Measurements from ENCODE around the gene ADAMTS2. TPM values are rescaled to one million over a fixed set of nuclear protein-coding genes. Genes with fewer than 3 reads are reported as not detected.

ADAMTS2 gene
- polyA plus RNA-seq, 3 donors: 0.74 to 2.3 TPM; not detected in 1

GRCh38 chr5:179354305-179354882, 9.1 kb upstream of the ADAMTS2 start:
- H3K9me3 Mint-ChIP-seq: peaks cover 3 to 10% (median 7%) of the 10 kb centered on the region in 7 donors
- no peak for DNase-seq
- H3K9ac ChIP-seq (ENCODE audit: insufficient read depth, low read length, poor library complexity, severe bottlenecking): no peak overlapping the region
- no peak overlapping the region for H3K27ac Mint-ChIP-seq
- H3K4me1 ChIP-seq (ENCODE audit: control insufficient read depth in 1 of 2, insufficient read depth in 2 of 2, low read length in 2 of 2): peaks cover 29 to 39% of the 10 kb centered on the region in 2 donors
- intact Hi-C loops (cut with micrococcal nuclease): no loop called here
- H3K4me3 Mint-ChIP-seq: no peak overlapping the region
- 77% methylated on average over 19 of the region's 23 CpGs for WGBS (ENCODE audit: insufficient coverage)
- no peaks in the 10 kb centered on the region for H3K36me3 ChIP-seq (replicated peaks in 1 of 2; ENCODE audit: control insufficient read depth in 1 of 2, insufficient read depth in 2 of 2, low read length in 2 of 2)
- no peak for TF ChIP-seq CTCF (IDR thresholded peaks at IDR 0.05)
- H3K27me3 ChIP-seq (ENCODE audit: control insufficient read depth in 2 of 2, insufficient read depth in 2 of 2, low read length in 2 of 2): peaks cover 0 to 15% of the 10 kb centered on the region in 2 donors
- H2AFZ ChIP-seq (ENCODE audit: insufficient read depth, low read depth, low read length, poor library complexity, severe bottlenecking): no peak overlapping the region
- no peaks in the 10 kb centered on the region for H3K79me2 ChIP-seq (ENCODE audit: insufficient read depth, low read length)
- no peaks in the 10 kb centered on the region for H4K20me1 ChIP-seq (ENCODE audit: insufficient read depth, low read length)
- peaks cover 9 to 11% (median 10%) of the 10 kb centered on the region in 3 donors for H3K27me3 Mint-ChIP-seq (ENCODE audit: low read depth in 3 of 3)
- H3K36me3 Mint-ChIP-seq: no peaks in the 10 kb centered on the region
- H3K9me3 ChIP-seq (replicated peaks in 1 of 2; ENCODE audit: control insufficient read depth in 1 of 2, insufficient read depth in 1 of 2, low read length in 2 of 2): peaks cover 0 to 5% of the 10 kb centered on the region in 2 donors
- no peak overlapping the region for H3K27ac ChIP-seq (ENCODE audit: low read depth in 1 of 2, low read length in 2 of 2)
- H3K4me3 ChIP-seq (replicated peaks in 1 of 3; ENCODE audit: low read depth in 2 of 3, low read length in 3 of 3): no peak overlapping the region
- H3K4me1 Mint-ChIP-seq: peaks cover 51% of the 10 kb centered on the region
- no peak overlapping the region for H3K4me2 ChIP-seq (replicated peaks; ENCODE audit: extremely low read depth, low read length, poor library complexity, severe bottlenecking)

GRCh38 chr5:179348843-179349242, 3.6 kb upstream of the ADAMTS2 start:
- Mint-ChIP-seq H3K36me3 (no peaks in the 10 kb centered on the region), H3K9me3 (peaks cover 0 to 8% (median 4%) of the 10 kb centered on the region in 7 donors), H3K27me3 (ENCODE audit: low read depth in 3 of 3) (peaks cover 41 to 60% (median 42%) of the 10 kb centered on the region in 3 donors), H3K4me1 (peaks cover 21% of the 10 kb centered on the region), H3K27ac (peak overlapping the region in 2 of 7 donors; percentile 16 to 31), H3K4me3 (no peak overlapping the region)
- no peaks in the 10 kb centered on the region for H3K79me2 ChIP-seq (ENCODE audit: insufficient read depth, low read length)
- no peaks in the 10 kb centered on the region for H4K20me1 ChIP-seq (ENCODE audit: insufficient read depth, low read length)
- no peaks in the 10 kb centered on the region for H3K36me3 ChIP-seq (replicated peaks in 1 of 2; ENCODE audit: control insufficient read depth in 1 of 2, insufficient read depth in 2 of 2, low read length in 2 of 2)
- H3K27ac ChIP-seq (ENCODE audit: low read depth in 1 of 2, low read length in 2 of 2): no peak overlapping the region
- TF ChIP-seq CTCF (IDR thresholded peaks at IDR 0.05): no peak
- no peak for DNase-seq
- no peak overlapping the region for H3K4me2 ChIP-seq (replicated peaks; ENCODE audit: extremely low read depth, low read length, poor library complexity, severe bottlenecking)
- intact Hi-C loops (cut with micrococcal nuclease): no loop called here
- H3K9me3 ChIP-seq (replicated peaks in 1 of 2; ENCODE audit: control insufficient read depth in 1 of 2, insufficient read depth in 1 of 2, low read length in 2 of 2): peaks cover 0 to 6% of the 10 kb centered on the region in 2 donors
- peaks cover 10 to 26% of the 10 kb centered on the region in 2 donors for H3K4me1 ChIP-seq (ENCODE audit: control insufficient read depth in 1 of 2, insufficient read depth in 2 of 2, low read length in 2 of 2)
- H3K9ac ChIP-seq (ENCODE audit: insufficient read depth, low read length, poor library complexity, severe bottlenecking): no peak overlapping the region
- peaks cover 10 to 57% of the 10 kb centered on the region in 2 donors for H3K27me3 ChIP-seq (ENCODE audit: control insufficient read depth in 2 of 2, insufficient read depth in 2 of 2, low read length in 2 of 2)
- no peak overlapping the region for H2AFZ ChIP-seq (ENCODE audit: insufficient read depth, low read depth, low read length, poor library complexity, severe bottlenecking)
- 57% methylated on average over 8 of the region's 10 CpGs for WGBS (ENCODE audit: insufficient coverage)
- H3K4me3 ChIP-seq (replicated peaks in 1 of 3; ENCODE audit: low read depth in 2 of 3, low read length in 3 of 3): no peak overlapping the region
